GM21576 (cell line): ENCODE measurements around the gene LDB1.

ENCODE experiments used
- ATAC-seq: cut with Tn5 transposase; IDR thresholded peaks from one replicate; pipeline ENCODE4 v1.9.1; 2021; ENCODE audit warnings: mild to moderate bottlenecking, moderate library complexity; ENCODE audit not compliant: unreplicated experiment

Gene LDB1

DNA sequence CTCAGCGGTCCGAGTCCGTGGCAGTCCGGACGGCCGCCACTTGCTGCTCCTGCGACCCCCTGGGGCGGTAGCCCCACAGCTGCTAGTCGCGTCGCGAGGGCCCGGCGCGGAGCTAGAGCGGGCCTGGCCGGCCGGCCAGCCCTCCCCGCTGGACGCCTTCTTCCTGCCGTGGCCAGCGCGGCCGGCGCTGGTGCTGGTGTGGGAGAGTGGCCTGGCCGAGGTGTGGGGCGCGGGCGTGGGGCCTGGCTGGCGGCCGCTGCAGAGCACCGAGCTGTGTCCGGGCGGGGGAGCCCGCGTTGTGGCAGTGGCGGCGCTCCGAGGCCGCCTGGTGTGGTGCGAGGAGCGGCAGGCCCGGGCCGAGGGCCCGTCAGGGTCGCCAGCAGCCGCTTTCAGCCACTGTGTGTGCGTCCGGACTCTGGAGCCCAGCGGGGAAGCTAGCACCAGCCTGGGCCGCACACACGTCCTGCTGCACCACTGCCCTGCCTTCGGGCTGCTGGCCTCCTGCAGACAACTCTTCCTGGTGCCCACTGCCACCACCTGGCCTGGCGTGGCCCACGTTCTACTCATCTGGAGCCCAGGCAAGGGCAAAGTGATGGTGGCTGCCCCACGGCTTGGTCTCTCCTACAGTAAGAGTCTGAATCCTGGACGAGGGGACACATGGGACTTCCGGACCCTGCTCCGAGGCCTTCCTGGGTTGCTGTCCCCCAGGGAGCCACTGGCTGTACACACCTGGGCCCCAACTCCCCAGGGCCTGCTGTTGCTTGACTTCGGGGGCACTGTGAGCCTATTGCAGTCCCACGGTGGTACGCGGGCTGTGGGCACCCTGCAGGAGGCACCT, 54.4 kb downstream of the LDB1 start:
- ATAC-seq, result peak; percentile 20

DNA sequence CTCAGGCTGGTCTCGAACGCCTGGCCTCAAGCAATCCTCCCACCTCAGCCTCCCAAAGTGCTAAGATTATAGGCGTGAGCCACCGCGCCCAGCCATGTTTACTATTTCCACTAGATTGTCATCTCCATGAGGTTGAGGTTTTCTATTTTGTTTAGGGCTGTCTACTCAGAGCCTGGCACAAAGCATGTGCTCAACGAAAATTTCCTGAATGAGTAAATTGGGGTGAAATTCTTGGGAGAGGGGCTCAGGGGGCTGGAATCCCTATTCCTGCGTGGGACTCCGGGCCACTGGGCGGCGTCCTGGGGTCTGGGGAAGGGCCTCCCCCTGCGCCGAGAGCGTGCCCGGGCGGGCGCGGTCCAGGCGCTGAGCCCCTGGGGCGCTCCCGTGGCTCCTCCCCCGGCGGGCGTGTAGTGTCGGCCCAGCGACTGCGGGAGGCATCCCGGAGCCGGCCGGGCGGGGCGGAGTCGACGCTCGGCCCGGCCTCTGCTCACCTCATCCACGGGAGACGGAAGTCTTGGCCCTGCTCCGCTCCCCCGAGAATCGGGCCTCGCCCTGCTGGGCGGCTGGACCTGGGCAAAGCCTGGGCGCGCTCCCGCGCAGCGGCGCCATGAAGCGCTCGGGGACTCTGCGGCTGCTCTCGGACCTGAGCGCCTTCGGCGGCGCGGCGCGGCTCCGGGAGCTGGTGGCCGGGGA, 55.2 kb downstream of the LDB1 start, which contains the start of gene HPS6:
Gene HPS6 (plus strand): TSS at position 482 of the 693 bp plus-strand sequence. CDS start 126 bp downstream, at position 608.
- peak; percentile 89 for ATAC-seq

DNA sequence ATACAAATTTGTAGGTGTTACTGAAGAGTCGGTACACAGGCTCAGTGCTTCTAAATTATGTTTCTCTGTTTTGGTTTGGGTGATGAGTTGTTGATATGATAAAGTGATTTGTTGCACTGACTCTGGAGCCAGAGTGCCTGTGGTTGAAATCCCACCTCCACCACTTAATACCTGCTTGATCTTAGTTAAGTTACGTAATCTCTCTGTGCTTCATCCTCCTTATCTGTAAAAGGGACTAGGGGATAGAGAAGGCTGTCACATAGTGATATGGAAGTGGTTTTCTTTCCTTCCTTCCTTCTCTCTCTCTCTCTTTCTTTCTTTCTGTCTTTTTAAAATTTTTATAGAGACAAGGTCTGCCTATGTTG, 55.7 kb downstream of the LDB1 start:
- no peak for ATAC-seq

DNA sequence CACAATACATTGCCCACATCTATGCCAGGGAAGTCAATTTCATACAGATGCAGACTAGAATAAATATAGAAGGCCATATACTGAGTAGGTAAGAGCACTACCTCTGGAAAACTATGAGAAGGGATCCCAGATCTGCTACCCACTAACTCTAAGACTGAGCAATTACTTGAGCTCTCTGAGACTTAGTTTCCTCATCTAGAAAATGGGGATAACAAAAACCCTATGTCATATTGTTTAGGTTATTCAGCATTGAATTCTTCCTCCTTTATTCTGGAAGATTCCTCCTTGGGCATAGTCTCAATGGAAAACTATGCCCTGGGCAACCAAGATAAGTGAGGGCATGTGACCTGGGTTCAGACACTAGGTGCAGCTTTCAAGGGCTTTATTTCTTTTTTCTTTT, 60.2 kb downstream of the LDB1 start:
- ATAC-seq, result no peak
